ENCODE measurements around the gene TNIP2. TPM values are rescaled to one million over a fixed set of nuclear protein-coding genes. Genes with fewer than 3 reads are reported as not detected.

TNIP2 gene
- total and polyA plus RNA-seq, 11 donors: 12.6 to 94.5 (median 23.4) TPM

GRCh38 chr4:2702770-2703169 lies 53.4 kb downstream of the TNIP2 start:
- H3K27me3 ChIP-seq: no peaks in the 10 kb centered on the region
- no peak overlapping the region for H3K27ac ChIP-seq
- H3K4me1 ChIP-seq: no peaks in the 10 kb centered on the region
- no peak overlapping the region for H3K4me3 ChIP-seq
- intact Hi-C loops (cut with DNase I): no loop called here
- TF ChIP-seq POLR2A (IDR thresholded peaks at IDR 0.05) (no peak), CTCF (IDR thresholded peaks at IDR 0.05) (no peak)
- WGBS, 4 donors: 83 to 96% (median 89%) methylated on average over 7 of the region's 7 CpGs
- no peak for DNase-seq
- peaks cover 2 to 98% (median 90%) of the 10 kb centered on the region in 9 donors for H3K36me3 ChIP-seq
- no peaks in the 10 kb centered on the region for H3K9me3 ChIP-seq
- ATAC-seq: no peak

- intact Hi-C loops (cut with DNase I): no loop called here
Measured at GRCh38 chr4:2702361-2702760, 53.8 kb downstream of the TNIP2 start.

GRCh38 chr4:2700031-2700430 lies 56.1 kb downstream of the TNIP2 start:
- intact Hi-C loops (cut with DNase I): no loop called here
- peaks cover 2 to 100% (median 98%) of the 10 kb centered on the region in 9 donors for H3K36me3 ChIP-seq
- DNase-seq (no peak), ATAC-seq (no peak)
- TF ChIP-seq CTCF (IDR thresholded peaks at IDR 0.05): no peak
- no peak for TF ChIP-seq POLR2A (IDR thresholded peaks at IDR 0.05)
- H3K4me3 ChIP-seq: no peak overlapping the region
- H3K9me3 ChIP-seq: no peaks in the 10 kb centered on the region
- H3K4me1 ChIP-seq: no peaks in the 10 kb centered on the region
- no peak overlapping the region for H3K27ac ChIP-seq
- 89 to 98% (median 97%) methylated on average over 8 of the region's 8 CpGs for WGBS, 4 donors
- no peaks in the 10 kb centered on the region for H3K27me3 ChIP-seq

More at GRCh38 chr4:2702361-2702760, 53.8 kb downstream of the TNIP2 start:
- no peaks in the 10 kb centered on the region for H3K27me3 ChIP-seq
- TF ChIP-seq POLR2A (IDR thresholded peaks at IDR 0.05): no peak
- no peak for TF ChIP-seq CTCF (IDR thresholded peaks at IDR 0.05)
- H3K4me1 ChIP-seq: no peaks in the 10 kb centered on the region
- WGBS, 4 donors: 91 to 95% (median 94%) methylated on average over 8 of the region's 8 CpGs
- ATAC-seq: no peak
- no peaks in the 10 kb centered on the region for H3K9me3 ChIP-seq
- H3K27ac ChIP-seq: no peak overlapping the region
- peaks cover 2 to 99% (median 90%) of the 10 kb centered on the region in 9 donors for H3K36me3 ChIP-seq
- DNase-seq: no peak
- H3K4me3 ChIP-seq: no peak overlapping the region

GRCh38 chr4:2699534-2699933 lies 56.6 kb downstream of the TNIP2 start:
- H3K27me3 ChIP-seq: no peaks in the 10 kb centered on the region
- no peak overlapping the region for H3K27ac ChIP-seq
- 85 to 93% (median 90%) methylated on average over 7 of the region's 7 CpGs for WGBS, 4 donors
- H3K4me3 ChIP-seq: no peak overlapping the region
- peaks cover 2 to 100% (median 98%) of the 10 kb centered on the region in 9 donors for H3K36me3 ChIP-seq
- ATAC-seq: no peak
- H3K4me1 ChIP-seq: no peaks in the 10 kb centered on the region
- DNase-seq: no peak
- intact Hi-C loops (cut with DNase I): no loop called here
- TF ChIP-seq CTCF (IDR thresholded peaks at IDR 0.05) (no peak), POLR2A (IDR thresholded peaks at IDR 0.05) (no peak)
- H3K9me3 ChIP-seq: no peaks in the 10 kb centered on the region

Data from heart left ventricle (tissue), 16 donors.